H9 (cell line): ENCODE data around the gene SELENOI. TPM values are rescaled to one million over a fixed set of nuclear protein-coding genes. Genes with fewer than 3 reads are reported as not detected.

Experiments
- DNase-seq: peaks from one replicate; pipeline ENCODE4 v3.0.0-alpha.2; 2017
- H2AFZ ChIP-seq: one replicate; pipeline ENCODE4 v1.6.1; 2013; ENCODE audit warnings: mild to moderate bottlenecking, low read length, control low read depth, moderate library complexity
- H2AK5ac ChIP-seq: 2 replicates; pipeline ENCODE4 v1.6.1; 2013; ENCODE audit warnings: low read length, control low read depth, mixed read lengths; ENCODE audit not compliant: insufficient read length
- H2BK120ac ChIP-seq: one replicate; pipeline ENCODE4 v1.6.1; 2013; ENCODE audit warnings: low read depth, mild to moderate bottlenecking, low read length, control low read depth, inconsistent platforms; ENCODE audit not compliant: poor library complexity, severe bottlenecking
- H2BK12ac ChIP-seq: 2 replicates; pipeline ENCODE4 v1.6.1; 2013; ENCODE audit warnings: low read length, control low read depth, mixed read lengths, low read depth; ENCODE audit not compliant: insufficient read length
- H2BK15ac ChIP-seq: 2 replicates; pipeline ENCODE4 v1.6.1; 2013; ENCODE audit warnings: low read depth, low read length, control low read depth
- H2BK20ac ChIP-seq: one replicate; pipeline ENCODE4 v1.6.1; 2013; ENCODE audit warnings: low read depth, mild to moderate bottlenecking, low read length, control low read depth, inconsistent platforms; ENCODE audit not compliant: poor library complexity, severe bottlenecking
- H2BK5ac ChIP-seq: 2 replicates; pipeline ENCODE4 v1.6.1; 2013; ENCODE audit warnings: low read length, control low read depth, mixed read lengths; ENCODE audit not compliant: insufficient read length
- H3K14ac ChIP-seq: 2 replicates; pipeline ENCODE4 v1.6.1; 2013; ENCODE audit warnings: low read length, control low read depth; ENCODE audit not compliant: insufficient read depth
- H3K18ac ChIP-seq: 2 replicates; pipeline ENCODE4 v1.6.1; 2013; ENCODE audit warnings: low read depth, mild to moderate bottlenecking, mixed read lengths, low read length, control low read depth; ENCODE audit not compliant: insufficient read length
- H3K23ac ChIP-seq: 2 replicates; pipeline ENCODE4 v1.6.1; 2013; ENCODE audit warnings: low read length, control low read depth, mixed read lengths, low read depth; ENCODE audit not compliant: insufficient read length
- H3K23me2 ChIP-seq: 2 replicates; pipeline ENCODE4 v1.6.1; 2013; ENCODE audit warnings: low read depth, mild to moderate bottlenecking, mixed read lengths, low read length, control low read depth; ENCODE audit not compliant: insufficient read length, poor library complexity, severe bottlenecking
- H3K27ac ChIP-seq: 2 replicates; pipeline ENCODE4 v1.5.1; 2013; ENCODE audit warnings: low read length, control low read depth, mixed read lengths, low read depth; ENCODE audit not compliant: insufficient read length
- H3K27me3 ChIP-seq: 2 replicates; pipeline ENCODE4 v1.6.1; 2013; ENCODE audit warnings: low read length, control low read depth, inconsistent platforms; ENCODE audit not compliant: insufficient read depth
- H3K4ac ChIP-seq: 2 replicates; pipeline ENCODE4 v1.6.1; 2013; ENCODE audit warnings: low read depth, mild to moderate bottlenecking, control low read depth, inconsistent platforms, low read length, moderate library complexity
- H3K4me1 ChIP-seq: 2 replicates; pipeline ENCODE4 v1.6.1; 2013; ENCODE audit warnings: low read length, control low read depth, inconsistent platforms; ENCODE audit not compliant: insufficient read depth
- H3K4me2 ChIP-seq: 2 replicates; pipeline ENCODE4 v1.6.1; 2013; ENCODE audit warnings: low read length, control low read depth, mixed read lengths; ENCODE audit not compliant: insufficient read length, insufficient read depth
- H3K56ac ChIP-seq: 2 replicates; pipeline ENCODE4 v1.6.1; 2013; ENCODE audit warnings: low read depth, mild to moderate bottlenecking, mixed read lengths, low read length, control low read depth; ENCODE audit not compliant: insufficient read length
- H3K79me1 ChIP-seq: 2 replicates; pipeline ENCODE4 v1.6.1; 2013; ENCODE audit warnings: low read depth, mild to moderate bottlenecking, moderate library complexity, low read length, control low read depth, inconsistent platforms; ENCODE audit not compliant: insufficient read depth, poor library complexity, severe bottlenecking
- H3K79me2 ChIP-seq: 2 replicates; pipeline ENCODE4 v1.6.1; 2013; ENCODE audit warnings: low read length, control low read depth, inconsistent platforms; ENCODE audit not compliant: insufficient read depth
- H3K9ac ChIP-seq: 2 replicates; pipeline ENCODE4 v1.6.1; 2013; ENCODE audit warnings: low read length, control low read depth, mixed read lengths; ENCODE audit not compliant: insufficient read length; ENCODE audit errors: extremely low read depth
- H3K9me3 ChIP-seq: one replicate; pipeline ENCODE4 v1.6.1; 2013; ENCODE audit warnings: low read depth, low read length, inconsistent platforms; ENCODE audit not compliant: control insufficient read depth
- H3T11ph ChIP-seq: one replicate; pipeline ENCODE4 v1.6.1; 2013; ENCODE audit warnings: mild to moderate bottlenecking, low read length, control low read depth, inconsistent platforms
- H4K20me1 ChIP-seq: one replicate; pipeline ENCODE4 v1.6.1; 2013; ENCODE audit not compliant: control insufficient read depth, insufficient read length, insufficient read depth
- H4K5ac ChIP-seq: 2 replicates; pipeline ENCODE4 v1.6.1; 2013; ENCODE audit warnings: low read depth, mild to moderate bottlenecking, mixed read lengths, low read length, control low read depth; ENCODE audit not compliant: insufficient read length
- H4K8ac ChIP-seq: replicated peaks from 2 replicates; pipeline ENCODE4 v1.6.1; 2013; ENCODE audit warnings: low read length, control low read depth, mixed read lengths, low read depth; ENCODE audit not compliant: insufficient read length
- H4K91ac ChIP-seq: 2 replicates; pipeline ENCODE4 v1.6.1; 2013; ENCODE audit warnings: low read depth, mild to moderate bottlenecking, moderate library complexity, mixed read lengths, low read length, control low read depth; ENCODE audit not compliant: insufficient read length
- H3K27ac Mint-ChIP-seq, 3 experiments: 2 replicates in 2 of 3; 3 replicates in 1 of 3; pipeline ENCODE4 v1.8.0; 2020 to 2021; ENCODE audit warnings: mixed read lengths in 3 of 3, mild to moderate bottlenecking in 1 of 3, moderate library complexity in 1 of 3
- H3K27me3 Mint-ChIP-seq: 2 replicates; pipeline ENCODE4 v1.8.0; 2021; ENCODE audit warnings: low read depth, mild to moderate bottlenecking, moderate library complexity, mixed read lengths
- H3K36me3 Mint-ChIP-seq, 3 experiments: 2 replicates in 2 of 3; 3 replicates in 1 of 3; pipeline ENCODE4 v1.8.0; 2020 to 2021; ENCODE audit warnings: low read depth in 3 of 3, mixed read lengths in 3 of 3; ENCODE audit not compliant: insufficient read depth in 1 of 3
- H3K4me1 Mint-ChIP-seq, 2 experiments: 2 replicates each; pipeline ENCODE4 v1.8.0; 2020; ENCODE audit warnings: mixed read lengths in 2 of 2
- H3K4me3 Mint-ChIP-seq, 2 experiments: 2 replicates in 1 of 2; 3 replicates in 1 of 2; pipeline ENCODE4 v1.8.0; 2020 to 2021; ENCODE audit warnings: mild to moderate bottlenecking in 2 of 2, mixed read lengths in 2 of 2, moderate library complexity in 1 of 2
- H3K9me3 Mint-ChIP-seq, 2 experiments: 2 replicates in 1 of 2; 3 replicates in 1 of 2; pipeline ENCODE4 v1.8.0; 2020; ENCODE audit warnings: mild to moderate bottlenecking in 2 of 2, mixed read lengths in 2 of 2, moderate library complexity in 1 of 2
- CTCF ChIP-seq: fragments of 200-600 bp; sonication (generic); conservative IDR thresholded peaks from 3 replicates; pipeline ENCODE4 v1.8.0; 2021; ENCODE audit warnings: antibody characterized with exemption, mild to moderate bottlenecking
- WGBS: extraction: QIAGEN DNeasy Blood & Tissue Kit; methylation state at CpG from one replicate; pipeline ENCODE4 v1.1.7; 2013; ENCODE audit warnings: missing lambda C conversion rate, low lambda C conversion rate, mixed read lengths; ENCODE audit not compliant: insufficient read length; ENCODE audit errors: extremely low coverage; 5-methylcytosine and 5-hydroxymethylcytosine counted together
- total RNA-seq: library from RNA; stranded (reverse); gene quantifications from 2 replicates; pipeline ENCODE4 v1.2.1, GENCODE V29; 2021

SELENOI gene
- total RNA-seq, 1 experiment from 2014 or later = 41.9 TPM

- Histone ChIP-seq H2BK15ac (no peak overlapping the region), H3K18ac (no peak overlapping the region), H3K4me1 (no peaks in the 10 kb centered on the region), H3T11ph (no peak overlapping the region), H3K79me2 (no peaks in the 10 kb centered on the region), H2BK120ac (no peak overlapping the region), H4K8ac (no peak overlapping the region), H4K20me1 (no peaks in the 10 kb centered on the region), H4K91ac (no peak overlapping the region), H2BK12ac (no peak overlapping the region), H3K79me1 (no peaks in the 10 kb centered on the region), H3K4me2 (no peak overlapping the region), H3K56ac (no peak overlapping the region), H3K27ac (no peak overlapping the region), H3K4ac (no peak overlapping the region), H3K23me2 (no peaks in the 10 kb centered on the region), H3K27me3 (no peaks in the 10 kb centered on the region), H2AK5ac (no peak overlapping the region), H2AFZ (no peak overlapping the region), H4K5ac (no peak overlapping the region), H3K14ac (no peak overlapping the region), H2BK5ac (no peak overlapping the region), H3K9me3 (no peaks in the 10 kb centered on the region), H3K23ac (no peak overlapping the region), H2BK20ac (no peak overlapping the region), H3K9ac (no peak overlapping the region)
- no peaks in the 10 kb centered on the region for H3K9me3 Mint-ChIP-seq
- no peak overlapping the region for H3K4me3 Mint-ChIP-seq
- no peak for TF ChIP-seq CTCF
- DNase-seq = no peak
- peaks cover 3 to 10% (median 5%) of the 10 kb centered on the region in 3 experiments; a peak in 6 of 7 replicates for H3K36me3 Mint-ChIP-seq
- no CpG with 5 or more reads among the region's 4 CpGs for WGBS
- H3K4me1 Mint-ChIP-seq = peaks cover 2 to 6% of the 10 kb centered on the region in 2 experiments; a peak in 1 of 4 replicates
- H3K27ac Mint-ChIP-seq = peak overlapping the region in 1 of 3 experiments; percentile 56; a peak in 2 of 7 replicates
- no peaks in the 10 kb centered on the region for H3K27me3 Mint-ChIP-seq
Measured at GRCh38 chr2:26394694-26395093, 48.8 kb downstream of the SELENOI start.
